NB4 (cell line): ENCODE measurements around the gene MYL4.
"Not testable (repeated sequence)": the region's sequence is repeated elsewhere in the genome, so short reads cannot be mapped to it uniquely, and the experiment has no call there.

ENCODE experiments used
- DNase-seq: peaks from one replicate; pipeline ENCODE4 v3.0.0; 2010; ENCODE audit warnings: low read depth
- H3K4me3 ChIP-seq: one replicate; pipeline ENCODE4 v1.5.1; 2011; ENCODE audit warnings: mild to moderate bottlenecking, low read depth, low read length, moderate library complexity
- CTCF ChIP-seq: IDR thresholded peaks from one replicate; pipeline ENCODE4 v1.5.1; 2012; ENCODE audit warnings: low read depth, low read length
- MAX ChIP-seq: IDR thresholded peaks from 2 replicates; pipeline ENCODE4 v1.6.1; 2011; ENCODE audit warnings: low read depth, low read length
- MYC ChIP-seq: IDR thresholded peaks from 2 replicates; pipeline ENCODE4 v1.6.1; 2011; ENCODE audit warnings: low read depth, low read length
- POLR2A ChIP-seq: IDR thresholded peaks from 2 replicates; pipeline ENCODE4 v1.6.1; 2011; ENCODE audit warnings: mild to moderate bottlenecking; ENCODE audit not compliant: insufficient read length; ENCODE audit errors: extremely low read depth

MYL4 gene

GRCh38 chr17:47220531-47220999, 11.4 kb downstream of the MYL4 start:
- TF ChIP-seq POLR2A, result no peak
- no peak for TF ChIP-seq MAX
- TF ChIP-seq MYC, result no peak
- TF ChIP-seq CTCF, result no peak
- no peak overlapping the region for H3K4me3 ChIP-seq
- DNase-seq, result no peak

- TF ChIP-seq MYC, result no peak
- H3K4me3 ChIP-seq, result no peak overlapping the region
- DNase-seq, result no peak
Measured at GRCh38 chr17:47221154-47221553, 12.0 kb downstream of the MYL4 start.

- DNase-seq, result no peak
- no peak overlapping the region for H3K4me3 ChIP-seq
- TF ChIP-seq POLR2A (no peak), MAX (no peak), CTCF (no peak), MYC (no peak)
Measured at GRCh38 chr17:47222047-47222446, 12.9 kb downstream of the MYL4 start.

- TF ChIP-seq MAX (no peak), MYC (no peak), CTCF (no peak), POLR2A (no peak)
- H3K4me3 ChIP-seq, result no peak overlapping the region
- DNase-seq, result no peak
Measured at GRCh38 chr17:47223007-47223406, 13.9 kb downstream of the MYL4 start.

GRCh38 chr17:47223460-47223859, 14.3 kb downstream of the MYL4 start:
- DNase-seq, result no peak
- no peak for TF ChIP-seq MAX
- no peak overlapping the region for H3K4me3 ChIP-seq

- not testable (repeated sequence) for DNase-seq, H3K4me3 ChIP-seq
Measured at GRCh38 chr17:47224077-47224476, 14.9 kb downstream of the MYL4 start.

- no peak overlapping the region for H3K4me3 ChIP-seq
- no peak for TF ChIP-seq MYC
Measured at GRCh38 chr17:47224966-47225365, 15.8 kb downstream of the MYL4 start.

GRCh38 chr17:47225436-47225858, 16.3 kb downstream of the MYL4 start:
- no peak for DNase-seq
- no peak overlapping the region for H3K4me3 ChIP-seq
- TF ChIP-seq CTCF (no peak), POLR2A (no peak), MYC (no peak), MAX (no peak)

More at GRCh38 chr17:47224966-47225365, 15.8 kb downstream of the MYL4 start:
- no peak for DNase-seq
